ENCODE results near the gene HPSE2. TPM values are rescaled to one million over a fixed set of nuclear protein-coding genes. Genes with fewer than 3 reads are reported as not detected.

HPSE2 gene
- polyA plus RNA-seq, 1 of the 3 experiments (the other 2 are of a cell fraction), result not detected

GRCh38 chr10:98456686-98457482 lies 778.8 kb downstream of the HPSE2 start:
- H3K4me2 ChIP-seq, result no peak overlapping the region
- H3K79me2 ChIP-seq (ENCODE audit: insufficient read depth), result no peaks in the 10 kb centered on the region
- peak; percentile 42 for DNase-seq
- WGBS (ENCODE audit: low lambda C conversion rate), result 73% methylated on average over 12 of the region's 12 CpGs
- no peaks in the 10 kb centered on the region for H3K36me3 ChIP-seq (replicated peaks in 1 of 2; ENCODE audit: control insufficient read depth in 1 of 2, insufficient read depth in 2 of 2, low read length in 1 of 2)
- H4K20me1 ChIP-seq (ENCODE audit: insufficient read depth), result no peaks in the 10 kb centered on the region
- H3K9me2 ChIP-seq, result no peaks in the 10 kb centered on the region; the same call in 1 of the 2 replicates
- H3K27ac ChIP-seq (ENCODE audit: low read depth in 2 of 2, low read length in 1 of 2), result no peak overlapping the region
- H3F3A ChIP-seq (replicated peaks; ENCODE audit: insufficient read depth), result peaks cover 4% of the 10 kb centered on the region
- ChIA-PET CTCF (interaction anchor here (0.8 to 3.1 kb wide), 4 partner anchors 10 to 214 kb away, joined by 4 to 13 read pairs (median 6); no protein-coding TSS in a partner anchor), POLR2A (no interaction called here)
- no peak for TF ChIP-seq GATA2 (CRISPR knock-in tag; IDR thresholded peaks at IDR 0.05)
- no peak for TF ChIP-seq SIN3A (IDR thresholded peaks at IDR 0.05; ENCODE audit: borderline replicate concordance, low read depth, low read length)
- TF ChIP-seq RFX5 (IDR thresholded peaks at IDR 0.05; ENCODE audit: low read length), result no peak
- no peak for TF ChIP-seq YY1 (IDR thresholded peaks at IDR 0.05; ENCODE audit: low read depth)
- TF ChIP-seq FOXJ3 (CRISPR knock-in tag; IDR thresholded peaks at IDR 0.05), result no peak
- TF ChIP-seq FOSL2 (IDR thresholded peaks at IDR 0.05; ENCODE audit: borderline replicate concordance, low read depth), result no peak
- no peak for TF ChIP-seq JUND (IDR thresholded peaks at IDR 0.05)
- TF ChIP-seq MXI1 (IDR thresholded peaks at IDR 0.05; ENCODE audit: low read depth, low read length), result no peak
- TF ChIP-seq CTCF (IDR thresholded peaks at IDR 0.05), result no peak
- H2AFZ ChIP-seq (ENCODE audit: low read depth), result no peak overlapping the region
- no peak overlapping the region for H3K4me3 ChIP-seq (ENCODE audit: low read depth in 2 of 2, low read length in 1 of 2)
- H3K9me3 ChIP-seq, result no peaks in the 10 kb centered on the region
- H3K9ac ChIP-seq, result no peak overlapping the region
- peaks cover 0 to 20% of the 10 kb centered on the region in 2 experiments; a peak in 2 of 4 replicates for H3K4me1 ChIP-seq (ENCODE audit: control insufficient read depth in 1 of 2, insufficient read depth in 2 of 2, low read depth in 1 of 2, low read length in 1 of 2)
- no peaks in the 10 kb centered on the region; the same call in 1 of the 2 replicates for H3K27me3 ChIP-seq (ENCODE audit: insufficient read depth)

GRCh38 chr10:98456043-98456570 lies 779.5 kb downstream of the HPSE2 start:
- POLR2A ChIA-PET, result no interaction called here
- Histone ChIP-seq H3K27me3 (ENCODE audit: insufficient read depth) (no peaks in the 10 kb centered on the region; the same call in 1 of the 2 replicates), H3K36me3 (replicated peaks in 1 of 2; ENCODE audit: control insufficient read depth in 1 of 2, insufficient read depth in 2 of 2, low read length in 1 of 2) (no peaks in the 10 kb centered on the region), H3K27ac (ENCODE audit: low read depth in 2 of 2, low read length in 1 of 2) (no peak overlapping the region), H3K9me3 (peaks cover 3% of the 10 kb centered on the region; the same call in 1 of the 2 replicates), H3K9me2 (no peaks in the 10 kb centered on the region; the same call in 1 of the 2 replicates), H3K4me1 (ENCODE audit: control insufficient read depth in 1 of 2, insufficient read depth in 2 of 2, low read depth in 1 of 2, low read length in 1 of 2) (peaks cover 0 to 18% of the 10 kb centered on the region in 2 experiments; a peak in 2 of 4 replicates), H2AFZ (ENCODE audit: low read depth) (no peak overlapping the region), H3K4me3 (ENCODE audit: low read depth in 2 of 2, low read length in 1 of 2) (no peak overlapping the region), H3F3A (replicated peaks; ENCODE audit: insufficient read depth) (peaks cover 4% of the 10 kb centered on the region), H3K79me2 (ENCODE audit: insufficient read depth) (no peaks in the 10 kb centered on the region), H4K20me1 (ENCODE audit: insufficient read depth) (no peaks in the 10 kb centered on the region), H3K9ac (no peak overlapping the region), H3K4me2 (no peak overlapping the region)
- WGBS (ENCODE audit: low lambda C conversion rate), result 88% methylated on average over 4 of the region's 4 CpGs
- CTCF ChIA-PET, result interaction anchor here (0.8 to 1.3 kb wide), 3 partner anchors 11 to 213 kb away, joined by 4 to 7 read pairs (median 5); no protein-coding TSS in a partner anchor
- DNase-seq, result no peak
- TF ChIP-seq ELF1 (IDR thresholded peaks at IDR 0.05) (no peak), FOSL2 (IDR thresholded peaks at IDR 0.05; ENCODE audit: borderline replicate concordance, low read depth) (no peak), TCF12 (IDR thresholded peaks at IDR 0.05) (no peak), MAX (IDR thresholded peaks at IDR 0.05; ENCODE audit: low read depth) (no peak), CTCF (IDR thresholded peaks at IDR 0.05) (no peak), NRF1 (IDR thresholded peaks at IDR 0.05; ENCODE audit: low read depth, low read length) (no peak), GABPA (IDR thresholded peaks at IDR 0.05; ENCODE audit: low read depth) (no peak), REST (IDR thresholded peaks at IDR 0.05; ENCODE audit: low read depth, low read length) (no peak), SIN3A (IDR thresholded peaks at IDR 0.05; ENCODE audit: borderline replicate concordance, low read depth, low read length) (no peak), FOXM1 (IDR thresholded peaks at IDR 0.05; ENCODE audit: low read depth) (no peak), RCOR1 (IDR thresholded peaks at IDR 0.05; ENCODE audit: low read length) (no peak), EZH2phosphoT487 (IDR thresholded peaks at IDR 0.05; ENCODE audit: borderline replicate concordance, low read depth) (no peak), RAD21 (IDR thresholded peaks at IDR 0.05; ENCODE audit: low read length) (no peak)

Measured in SK-N-SH (cell line).